Measurements from ENCODE around the gene CCDC73.

DNA sequence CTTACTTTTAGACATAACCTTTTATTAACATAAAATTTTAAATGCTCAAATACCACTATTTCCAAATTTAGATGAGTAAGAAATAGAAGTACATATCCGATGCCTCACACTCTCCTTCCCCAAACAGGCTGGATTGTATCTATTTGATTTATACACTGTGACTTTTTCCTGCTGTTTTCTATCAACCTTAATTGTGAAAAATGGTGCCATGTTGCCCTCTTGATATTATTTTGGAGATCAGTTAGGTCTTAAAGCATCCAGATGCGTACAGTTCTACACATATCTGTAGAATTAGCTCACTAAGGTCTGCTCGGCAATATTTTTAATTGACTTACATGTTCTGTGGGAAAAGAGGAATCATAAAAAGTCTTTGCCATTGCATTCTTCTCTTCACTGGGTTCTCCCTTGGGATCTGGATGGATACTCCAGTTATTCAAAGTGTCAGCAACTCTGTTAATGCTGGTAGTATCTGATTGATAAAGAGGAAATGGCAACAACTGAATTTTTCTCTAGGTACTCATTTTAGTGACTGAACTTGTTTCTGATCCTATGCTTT is 183.6 kb downstream of the CCDC73 start:
- TF ChIP-seq, protein P1, sequence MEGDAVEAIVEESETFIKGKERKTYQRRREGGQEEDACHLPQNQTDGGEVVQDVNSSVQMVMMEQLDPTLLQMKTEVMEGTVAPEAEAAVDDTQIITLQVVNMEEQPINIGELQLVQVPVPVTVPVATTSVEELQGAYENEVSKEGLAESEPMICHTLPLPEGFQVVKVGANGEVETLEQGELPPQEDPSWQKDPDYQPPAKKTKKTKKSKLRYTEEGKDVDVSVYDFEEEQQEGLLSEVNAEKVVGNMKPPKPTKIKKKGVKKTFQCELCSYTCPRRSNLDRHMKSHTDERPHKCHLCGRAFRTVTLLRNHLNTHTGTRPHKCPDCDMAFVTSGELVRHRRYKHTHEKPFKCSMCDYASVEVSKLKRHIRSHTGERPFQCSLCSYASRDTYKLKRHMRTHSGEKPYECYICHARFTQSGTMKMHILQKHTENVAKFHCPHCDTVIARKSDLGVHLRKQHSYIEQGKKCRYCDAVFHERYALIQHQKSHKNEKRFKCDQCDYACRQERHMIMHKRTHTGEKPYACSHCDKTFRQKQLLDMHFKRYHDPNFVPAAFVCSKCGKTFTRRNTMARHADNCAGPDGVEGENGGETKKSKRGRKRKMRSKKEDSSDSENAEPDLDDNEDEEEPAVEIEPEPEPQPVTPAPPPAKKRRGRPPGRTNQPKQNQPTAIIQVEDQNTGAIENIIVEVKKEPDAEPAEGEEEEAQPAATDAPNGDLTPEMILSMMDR (IDR thresholded peaks at IDR 0.05; ENCODE audit: low read depth, low read length, poor library complexity, severe bottlenecking) = no peak
- no peak for TF ChIP-seq EZH2phosphoT487 (IDR thresholded peaks at IDR 0.05; ENCODE audit: borderline replicate concordance, low read length)
